ENCODE data around the gene MACROH2A1. TPM values are rescaled to one million over a fixed set of nuclear protein-coding genes. Genes with fewer than 3 reads are reported as not detected.

Gene MACROH2A1
- total and polyA plus RNA-seq, 2 of the 4 experiments (the other 2 are of a cell fraction) = 122 to 126 TPM

GRCh38 chr5:135393229-135393628, 5.8 kb downstream of the MACROH2A1 start:
- Histone ChIP-seq H3K9me1 (ENCODE audit: insufficient read depth, low read length) (peaks cover 59% of the 10 kb centered on the region), H2AFZ (replicated peaks; ENCODE audit: low read length, poor library complexity) (no peak overlapping the region), H3K18ac (ENCODE audit: low read depth, low read length) (peak overlapping the region; percentile 79; the same call in 1 of the 2 replicates), H4K20me1 (ENCODE audit: insufficient read depth, low read length) (peaks cover 88% of the 10 kb centered on the region), H2BK15ac (ENCODE audit: low read depth, low read length) (no peak overlapping the region), H3K4ac (ENCODE audit: low read depth, low read length) (peak overlapping the region; percentile 49), H3K56ac (ENCODE audit: extremely low read depth, insufficient read depth, low read length) (no peak overlapping the region), H4K8ac (ENCODE audit: low read depth in 2 of 2, low read length in 2 of 2) (peak overlapping the region in 1 of 2 experiments; percentile 38; a peak in 1 of 4 replicates), H4K5ac (ENCODE audit: low read depth, low read length) (peak overlapping the region; percentile 18; the same call in 1 of the 2 replicates), H3K27ac (ENCODE audit: insufficient read depth, low read length) (peak overlapping the region; percentile 61; the same call in 1 of the 2 replicates), H3K23ac (ENCODE audit: low read depth, low read length) (no peak overlapping the region), H3K79me1 (ENCODE audit: low read depth in 1 of 2, low read length in 2 of 2) (peaks cover 23 to 95% of the 10 kb centered on the region in 2 experiments), H4K91ac (ENCODE audit: insufficient read depth, low read depth, low read length) (no peak overlapping the region; the same call in 1 of the 2 replicates), H3K27me3 (ENCODE audit: control insufficient read depth, insufficient read depth, low read length) (no peaks in the 10 kb centered on the region), H2BK5ac (ENCODE audit: low read depth, low read length, poor library complexity, severe bottlenecking) (peak overlapping the region; percentile 58), H2AK5ac (ENCODE audit: low read depth, low read length) (peak overlapping the region; percentile 12; the same call in 1 of the 2 replicates), H3K36me3 (ENCODE audit: control insufficient read depth, insufficient read depth, low read length) (peaks cover 6% of the 10 kb centered on the region), H2BK20ac (ENCODE audit: low read depth, low read length) (no peak overlapping the region; the same call in 1 of the 2 replicates), H3K14ac (replicated peaks; ENCODE audit: low read depth, low read length) (peak overlapping the region; percentile 61; the same call in 1 of the 2 replicates), H3K4me1 (ENCODE audit: control insufficient read depth, insufficient read depth, low read length) (peaks cover 45% of the 10 kb centered on the region), H2AK9ac (replicated peaks; ENCODE audit: low read depth, low read length, poor library complexity) (no peak overlapping the region), H3K9ac (ENCODE audit: low read depth, low read length) (no peak overlapping the region), H2BK120ac (ENCODE audit: low read depth, low read length) (no peak overlapping the region), H3K4me3 (ENCODE audit: insufficient read depth, low read depth, low read length) (no peak overlapping the region), H3K9me3 (ENCODE audit: control insufficient read depth, insufficient read depth, low read length) (no peaks in the 10 kb centered on the region), H3K4me2 (ENCODE audit: low read depth, low read length) (peak overlapping the region; percentile 36)
- DNase-seq (no peak), ATAC-seq (ENCODE audit: low read depth) (no peak)
- ChIA-PET CTCF (interaction anchor here (1.0 kb wide), 1 partner anchor 40 kb away, joined by 3 read pairs; no protein-coding TSS in a partner anchor), POLR2A (ENCODE audit: unreplicated experiment) (no interaction called here)
- no CpG with 5 or more reads among the region's 1 CpG for WGBS, 2 experiments (ENCODE audit: extremely low coverage in 2 of 2, insufficient read length in 1 of 2)
- intact Hi-C loops (cut with micrococcal nuclease) (loop anchor here (2.0 kb wide), 1 partner anchor 38 kb away; no protein-coding TSS in a partner anchor), in situ Hi-C loops (cut with MboI; ENCODE audit: low sequenced_read_pairs) (no loop called here), dilution Hi-C loops (cut with HindIII; ENCODE audit: low sequenced_read_pairs, unreplicated experiment) (no loop called here)
- TF ChIP-seq MXI1 (IDR thresholded peaks at IDR 0.05; ENCODE audit: borderline replicate concordance, low read depth, low read length) (no peak), FOS (IDR thresholded peaks at IDR 0.05; ENCODE audit: low read depth, low read length) (no peak), RCOR1 (IDR thresholded peaks at IDR 0.05; ENCODE audit: insufficient replicate concordance, low read length) (no peak), NFE2L2 (IDR thresholded peaks at IDR 0.05; ENCODE audit: low read depth, low read length) (no peak), CTCF (conservative IDR thresholded peaks at IDR 0.05; ENCODE audit: low read depth, low read length) (no peak), SMC3 (IDR thresholded peaks at IDR 0.05; ENCODE audit: low read depth, low read length) (no peak), CEBPB (IDR thresholded peaks at IDR 0.05; ENCODE audit: low read depth, low read length) (no peak)
- no TSS peak for BruUV-seq (replicated peaks)

Data from IMR-90 (cell line).